ENCODE measurements around the gene PDE6C. TPM values are rescaled to one million over a fixed set of nuclear protein-coding genes. Genes with fewer than 3 reads are reported as not detected.

Gene PDE6C
- total RNA-seq, 6 experiments from 2014 or later = not detected

GRCh38 chr10:93703841-93704240, 91.5 kb downstream of the PDE6C start:
- no peak for DNase-seq
- Histone ChIP-seq H3K9me3 (no peaks in the 10 kb centered on the region), H3K36me3 (peaks cover 0 to 10% (median 4%) of the 10 kb centered on the region in 4 donors), H3K27ac (no peak overlapping the region), H3K27me3 (no peaks in the 10 kb centered on the region), H3K4me3 (no peak overlapping the region), H3K4me1 (peaks cover 0 to 8% (median 0%) of the 10 kb centered on the region in 4 donors)
- no peak for TF ChIP-seq CTCF (IDR thresholded peaks at IDR 0.05)
- TF ChIP-seq POLR2A (IDR thresholded peaks at IDR 0.05) = no peak
- intact Hi-C loops (cut with DNase I) = no loop called here
- WGBS (ENCODE audit: insufficient coverage, low coverage, low lambda C conversion rate, missing lambda C conversion rate) = 56% methylated on average over 1 of the region's 1 CpG
- no peak for ATAC-seq

DNA sequence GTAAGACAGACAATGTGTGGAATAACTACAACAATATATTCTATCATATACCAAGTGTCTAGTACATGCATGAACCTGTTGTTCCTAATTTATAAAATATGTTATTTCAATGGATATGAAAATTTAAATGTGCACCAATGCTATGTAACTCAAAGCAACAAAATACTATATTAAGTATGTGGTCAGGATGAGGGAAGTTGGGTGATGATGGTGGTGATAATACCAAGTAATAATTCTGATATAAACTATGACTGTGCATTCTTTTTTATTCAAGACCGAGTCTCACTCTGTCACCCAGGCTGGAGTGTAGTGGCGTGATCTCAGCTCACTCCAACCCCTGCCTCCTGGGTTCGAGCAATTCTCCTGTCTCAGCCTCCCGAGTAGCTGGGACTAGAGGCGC, 92.1 kb downstream of the PDE6C start:
- Histone ChIP-seq H3K27me3 (no peaks in the 10 kb centered on the region), H3K27ac (no peak overlapping the region), H3K4me1 (peaks cover 0 to 8% (median 0%) of the 10 kb centered on the region in 4 donors), H3K9me3 (no peaks in the 10 kb centered on the region), H3K36me3 (peaks cover 0 to 4% (median under 1%) of the 10 kb centered on the region in 4 donors), H3K4me3 (no peak overlapping the region)
- TF ChIP-seq POLR2A (IDR thresholded peaks at IDR 0.05) (no peak), CTCF (IDR thresholded peaks at IDR 0.05) (no peak)
- intact Hi-C loops (cut with DNase I) = no loop called here
- ATAC-seq (no peak), DNase-seq (no peak)
- 82% methylated on average over 4 of the region's 5 CpGs for WGBS (ENCODE audit: insufficient coverage, low coverage, low lambda C conversion rate, missing lambda C conversion rate)

- no peak for ATAC-seq
Observed at GRCh38 chr10:93707623-93708022, 95.3 kb downstream of the PDE6C start.

DNA sequence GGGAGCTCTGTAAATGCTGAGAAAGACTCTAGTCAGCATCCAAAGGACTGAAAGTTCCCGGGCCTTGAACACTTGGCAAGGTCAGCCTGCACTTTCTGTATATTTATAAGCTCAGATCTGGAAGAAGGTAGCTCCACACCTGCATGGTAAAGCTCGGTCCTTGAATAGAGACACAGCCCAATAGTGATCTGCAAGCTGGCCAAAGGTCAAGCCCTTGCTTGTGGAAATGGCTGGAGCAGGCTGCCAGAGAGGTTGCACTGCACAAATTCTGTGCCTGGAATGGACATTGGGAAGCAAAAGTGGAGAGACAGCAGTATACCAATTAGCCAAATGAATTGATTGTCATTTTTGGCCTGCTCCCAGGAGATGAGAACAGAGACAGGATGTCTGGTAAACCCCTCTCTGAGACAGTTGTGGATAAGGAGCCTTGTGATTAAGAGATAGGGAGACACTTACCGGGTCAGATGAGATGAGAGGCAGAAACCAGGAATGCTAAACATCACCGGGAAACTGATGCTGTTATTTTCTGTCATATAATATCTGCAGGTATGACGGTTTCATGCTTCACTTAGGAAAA, 98.1 kb downstream of the PDE6C start:
- ATAC-seq (peak; percentile 79 to 92 (median 80)), DNase-seq (peak; percentile 37 to 63 (median 60))
- Histone ChIP-seq H3K4me1 (no peaks in the 10 kb centered on the region), H3K27ac (no peak overlapping the region), H3K4me3 (no peak overlapping the region), H3K9me3 (no peaks in the 10 kb centered on the region), H3K36me3 (no peaks in the 10 kb centered on the region), H3K27me3 (no peaks in the 10 kb centered on the region)
- no peak for TF ChIP-seq CTCF (IDR thresholded peaks at IDR 0.05)
- TF ChIP-seq POLR2A (IDR thresholded peaks at IDR 0.05) = no peak
- WGBS (ENCODE audit: insufficient coverage, low coverage, low lambda C conversion rate, missing lambda C conversion rate) = 52% methylated on average over 4 of the region's 5 CpGs
- intact Hi-C loops (cut with DNase I) = no loop called here

More at GRCh38 chr10:93707623-93708022, 95.3 kb downstream of the PDE6C start:
- TF ChIP-seq POLR2A (IDR thresholded peaks at IDR 0.05) (no peak), CTCF (IDR thresholded peaks at IDR 0.05) (no peak)
- DNase-seq = no peak
- no peaks in the 10 kb centered on the region for H3K4me1 ChIP-seq
- H3K27ac ChIP-seq = no peak overlapping the region
- no peak overlapping the region for H3K4me3 ChIP-seq
- intact Hi-C loops (cut with DNase I) = no loop called here
- no peaks in the 10 kb centered on the region for H3K27me3 ChIP-seq
- no peaks in the 10 kb centered on the region for H3K9me3 ChIP-seq
- H3K36me3 ChIP-seq = no peaks in the 10 kb centered on the region

DNA sequence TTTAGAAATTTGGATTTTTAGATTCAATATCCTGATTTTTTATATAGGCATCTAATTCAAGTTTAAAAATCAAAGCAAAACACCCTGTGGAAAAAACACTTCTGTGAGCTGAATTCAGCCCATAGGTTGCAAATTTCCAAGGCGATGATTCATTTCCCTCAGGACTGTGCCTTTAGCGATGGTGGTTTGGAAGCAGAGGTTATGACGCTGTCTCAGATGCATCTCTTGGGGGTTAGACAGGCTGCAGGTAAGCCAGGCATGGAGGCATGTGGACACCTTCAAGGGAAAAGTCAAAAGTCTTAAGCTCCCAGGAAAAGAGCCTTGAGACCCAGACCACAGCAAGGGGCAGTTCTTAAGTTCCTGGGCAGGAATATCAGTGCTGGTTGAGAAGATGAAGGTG, 99.6 kb downstream of the PDE6C start:
- TF ChIP-seq POLR2A (IDR thresholded peaks at IDR 0.05) (no peak), CTCF (IDR thresholded peaks at IDR 0.05) (no peak)
- Histone ChIP-seq H3K27ac (no peak overlapping the region), H3K4me3 (no peak overlapping the region), H3K36me3 (no peaks in the 10 kb centered on the region), H3K27me3 (no peaks in the 10 kb centered on the region), H3K4me1 (no peaks in the 10 kb centered on the region), H3K9me3 (no peaks in the 10 kb centered on the region)
- no peak for DNase-seq
- WGBS (ENCODE audit: insufficient coverage, low coverage, low lambda C conversion rate, missing lambda C conversion rate) = 61% methylated on average over 3 of the region's 3 CpGs
- intact Hi-C loops (cut with DNase I) = no loop called here
- ATAC-seq = no peak
